ENCODE measurements around the gene CHKB.

DNA sequence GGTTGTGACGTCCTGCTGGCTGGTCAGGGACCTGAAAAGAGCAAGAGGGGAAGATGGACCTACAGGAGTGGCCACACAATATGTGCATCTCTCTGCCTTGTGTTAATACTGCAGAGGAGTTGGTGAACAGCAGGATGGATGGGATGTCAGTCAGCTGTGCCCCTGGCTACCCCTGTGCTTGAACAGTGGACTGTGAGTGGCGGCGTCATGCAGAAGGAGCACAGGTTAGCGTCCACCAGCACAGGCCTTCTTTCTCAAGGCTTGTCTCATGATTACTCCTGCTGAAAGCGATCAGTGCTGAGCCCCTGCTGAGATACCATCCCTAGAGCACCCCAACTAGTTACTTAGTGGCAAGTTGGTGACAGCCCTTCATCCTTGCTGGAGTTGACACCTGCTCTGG lies 3.8 kb upstream of the CHKB start:
- no peak for TF ChIP-seq ZNF76 (tag by site-specific recombination; IDR thresholded peaks at IDR 0.05; ENCODE audit: borderline replicate concordance, low read depth)
- TF ChIP-seq ZNF175 (tag by site-specific recombination; IDR thresholded peaks at IDR 0.05): no peak
- TF ChIP-seq, protein P1, sequence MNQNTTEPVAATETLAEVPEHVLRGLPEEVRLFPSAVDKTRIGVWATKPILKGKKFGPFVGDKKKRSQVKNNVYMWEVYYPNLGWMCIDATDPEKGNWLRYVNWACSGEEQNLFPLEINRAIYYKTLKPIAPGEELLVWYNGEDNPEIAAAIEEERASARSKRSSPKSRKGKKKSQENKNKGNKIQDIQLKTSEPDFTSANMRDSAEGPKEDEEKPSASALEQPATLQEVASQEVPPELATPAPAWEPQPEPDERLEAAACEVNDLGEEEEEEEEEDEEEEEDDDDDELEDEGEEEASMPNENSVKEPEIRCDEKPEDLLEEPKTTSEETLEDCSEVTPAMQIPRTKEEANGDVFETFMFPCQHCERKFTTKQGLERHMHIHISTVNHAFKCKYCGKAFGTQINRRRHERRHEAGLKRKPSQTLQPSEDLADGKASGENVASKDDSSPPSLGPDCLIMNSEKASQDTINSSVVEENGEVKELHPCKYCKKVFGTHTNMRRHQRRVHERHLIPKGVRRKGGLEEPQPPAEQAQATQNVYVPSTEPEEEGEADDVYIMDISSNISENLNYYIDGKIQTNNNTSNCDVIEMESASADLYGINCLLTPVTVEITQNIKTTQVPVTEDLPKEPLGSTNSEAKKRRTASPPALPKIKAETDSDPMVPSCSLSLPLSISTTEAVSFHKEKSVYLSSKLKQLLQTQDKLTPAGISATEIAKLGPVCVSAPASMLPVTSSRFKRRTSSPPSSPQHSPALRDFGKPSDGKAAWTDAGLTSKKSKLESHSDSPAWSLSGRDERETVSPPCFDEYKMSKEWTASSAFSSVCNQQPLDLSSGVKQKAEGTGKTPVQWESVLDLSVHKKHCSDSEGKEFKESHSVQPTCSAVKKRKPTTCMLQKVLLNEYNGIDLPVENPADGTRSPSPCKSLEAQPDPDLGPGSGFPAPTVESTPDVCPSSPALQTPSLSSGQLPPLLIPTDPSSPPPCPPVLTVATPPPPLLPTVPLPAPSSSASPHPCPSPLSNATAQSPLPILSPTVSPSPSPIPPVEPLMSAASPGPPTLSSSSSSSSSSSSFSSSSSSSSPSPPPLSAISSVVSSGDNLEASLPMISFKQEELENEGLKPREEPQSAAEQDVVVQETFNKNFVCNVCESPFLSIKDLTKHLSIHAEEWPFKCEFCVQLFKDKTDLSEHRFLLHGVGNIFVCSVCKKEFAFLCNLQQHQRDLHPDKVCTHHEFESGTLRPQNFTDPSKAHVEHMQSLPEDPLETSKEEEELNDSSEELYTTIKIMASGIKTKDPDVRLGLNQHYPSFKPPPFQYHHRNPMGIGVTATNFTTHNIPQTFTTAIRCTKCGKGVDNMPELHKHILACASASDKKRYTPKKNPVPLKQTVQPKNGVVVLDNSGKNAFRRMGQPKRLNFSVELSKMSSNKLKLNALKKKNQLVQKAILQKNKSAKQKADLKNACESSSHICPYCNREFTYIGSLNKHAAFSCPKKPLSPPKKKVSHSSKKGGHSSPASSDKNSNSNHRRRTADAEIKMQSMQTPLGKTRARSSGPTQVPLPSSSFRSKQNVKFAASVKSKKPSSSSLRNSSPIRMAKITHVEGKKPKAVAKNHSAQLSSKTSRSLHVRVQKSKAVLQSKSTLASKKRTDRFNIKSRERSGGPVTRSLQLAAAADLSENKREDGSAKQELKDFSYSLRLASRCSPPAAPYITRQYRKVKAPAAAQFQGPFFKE (tag by site-specific recombination; IDR thresholded peaks at IDR 0.05; ENCODE audit: borderline replicate concordance): no peak
- no peak for TF ChIP-seq KLF16 (tag by site-specific recombination; IDR thresholded peaks at IDR 0.05)
- TF ChIP-seq KLF8 (tag by site-specific recombination; IDR thresholded peaks at IDR 0.05): no peak
- TF ChIP-seq, protein P2, sequence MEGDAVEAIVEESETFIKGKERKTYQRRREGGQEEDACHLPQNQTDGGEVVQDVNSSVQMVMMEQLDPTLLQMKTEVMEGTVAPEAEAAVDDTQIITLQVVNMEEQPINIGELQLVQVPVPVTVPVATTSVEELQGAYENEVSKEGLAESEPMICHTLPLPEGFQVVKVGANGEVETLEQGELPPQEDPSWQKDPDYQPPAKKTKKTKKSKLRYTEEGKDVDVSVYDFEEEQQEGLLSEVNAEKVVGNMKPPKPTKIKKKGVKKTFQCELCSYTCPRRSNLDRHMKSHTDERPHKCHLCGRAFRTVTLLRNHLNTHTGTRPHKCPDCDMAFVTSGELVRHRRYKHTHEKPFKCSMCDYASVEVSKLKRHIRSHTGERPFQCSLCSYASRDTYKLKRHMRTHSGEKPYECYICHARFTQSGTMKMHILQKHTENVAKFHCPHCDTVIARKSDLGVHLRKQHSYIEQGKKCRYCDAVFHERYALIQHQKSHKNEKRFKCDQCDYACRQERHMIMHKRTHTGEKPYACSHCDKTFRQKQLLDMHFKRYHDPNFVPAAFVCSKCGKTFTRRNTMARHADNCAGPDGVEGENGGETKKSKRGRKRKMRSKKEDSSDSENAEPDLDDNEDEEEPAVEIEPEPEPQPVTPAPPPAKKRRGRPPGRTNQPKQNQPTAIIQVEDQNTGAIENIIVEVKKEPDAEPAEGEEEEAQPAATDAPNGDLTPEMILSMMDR (tag by site-specific recombination; IDR thresholded peaks at IDR 0.05): no peak
- no peak for TF ChIP-seq SP2 (tag by site-specific recombination; IDR thresholded peaks at IDR 0.05)
- TF ChIP-seq ZNF677 (tag by site-specific recombination; IDR thresholded peaks at IDR 0.05): no peak
- no peak for TF ChIP-seq ZBTB8A (tag by site-specific recombination; IDR thresholded peaks at IDR 0.05)
- no peak for TF ChIP-seq PRDM1 (tag by site-specific recombination; IDR thresholded peaks at IDR 0.05)
- no peak for TF ChIP-seq ZNF274 (IDR thresholded peaks at IDR 0.05; ENCODE audit: low read length)
- no peak for TF ChIP-seq ZNF274 (tag by site-specific recombination; IDR thresholded peaks at IDR 0.05; ENCODE audit: borderline replicate concordance)
- TF ChIP-seq ZNF335 (tag by site-specific recombination; conservative IDR thresholded peaks at IDR 0.05): no peak
- no peak for TF ChIP-seq EGR2 (tag by site-specific recombination; IDR thresholded peaks at IDR 0.05; ENCODE audit: low read depth)
- TF ChIP-seq ZFP3 (tag by site-specific recombination; IDR thresholded peaks at IDR 0.05; ENCODE audit: low read depth): no peak
